Activated CD8-positive, alpha-beta memory T cell treated with anti-CD3 and anti-CD28 coated beads, Interleukin-2, amount 50 U/mL, for 1 hour (primary cell): ENCODE results near the gene CCNG1.
A peak's percentile ranks its signal among the peaks of the same experiment; 100 is the strongest.
"Not testable (repeated sequence)": the region's sequence is repeated elsewhere in the genome, so short reads cannot be mapped to it uniquely, and the experiment has no call there.

Source experiments
- DNase-seq: peaks from one replicate; pipeline ENCODE4 v3.0.0-alpha.2; 2020; ENCODE audit errors: extremely low read depth

The CCNG1 gene, protein sequence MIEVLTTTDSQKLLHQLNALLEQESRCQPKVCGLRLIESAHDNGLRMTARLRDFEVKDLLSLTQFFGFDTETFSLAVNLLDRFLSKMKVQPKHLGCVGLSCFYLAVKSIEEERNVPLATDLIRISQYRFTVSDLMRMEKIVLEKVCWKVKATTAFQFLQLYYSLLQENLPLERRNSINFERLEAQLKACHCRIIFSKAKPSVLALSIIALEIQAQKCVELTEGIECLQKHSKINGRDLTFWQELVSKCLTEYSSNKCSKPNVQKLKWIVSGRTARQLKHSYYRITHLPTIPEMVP

DNA sequence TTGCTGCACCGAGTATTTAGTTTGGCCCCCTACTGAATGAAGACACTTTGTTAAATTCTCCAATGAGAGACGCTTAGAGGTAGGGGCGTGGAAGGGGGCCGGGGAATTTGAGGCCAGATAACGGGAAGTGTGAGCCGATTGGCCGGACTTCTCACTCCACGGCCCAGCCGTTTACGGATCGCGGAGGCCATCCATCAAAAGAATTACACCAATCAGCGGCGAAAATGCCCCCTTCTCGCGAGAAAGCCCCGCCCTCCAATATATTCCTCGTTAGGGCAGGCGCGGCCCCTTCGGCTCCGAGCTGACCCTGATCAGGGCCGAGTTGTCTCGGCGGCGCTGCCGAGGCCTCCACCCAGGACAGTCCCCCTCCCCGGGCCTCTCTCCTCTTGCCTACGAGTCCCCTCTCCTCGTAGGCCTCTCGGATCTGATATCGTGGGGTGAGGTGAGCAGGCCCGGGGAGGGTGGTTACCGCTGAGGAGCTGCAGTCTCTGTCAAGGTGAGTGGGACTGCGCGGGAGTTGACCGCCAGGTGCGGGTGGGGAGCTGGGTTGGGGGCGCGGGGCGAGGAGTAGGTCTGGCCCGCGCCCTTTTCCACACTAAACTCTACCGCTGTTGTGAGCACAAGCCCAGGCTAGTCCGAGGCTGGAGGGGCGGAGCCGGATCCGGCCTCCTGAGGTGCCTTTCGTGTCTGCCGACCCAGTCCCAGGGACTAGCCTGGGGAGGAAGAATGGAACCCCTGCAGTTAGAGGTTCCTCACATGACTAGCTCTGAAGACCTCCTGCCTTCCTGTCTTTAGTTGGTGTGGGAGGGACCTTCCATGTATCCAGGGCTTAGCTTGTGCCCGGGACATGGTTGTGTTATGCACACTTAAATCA, at the start of gene CCNG1:
CCNG1 (plus strand) TSS at position 287 of the 874 bp plus-strand sequence. CDS start 1,662 bp downstream, outside the sequence.
- DNase-seq: peak; percentile 77

DNA sequence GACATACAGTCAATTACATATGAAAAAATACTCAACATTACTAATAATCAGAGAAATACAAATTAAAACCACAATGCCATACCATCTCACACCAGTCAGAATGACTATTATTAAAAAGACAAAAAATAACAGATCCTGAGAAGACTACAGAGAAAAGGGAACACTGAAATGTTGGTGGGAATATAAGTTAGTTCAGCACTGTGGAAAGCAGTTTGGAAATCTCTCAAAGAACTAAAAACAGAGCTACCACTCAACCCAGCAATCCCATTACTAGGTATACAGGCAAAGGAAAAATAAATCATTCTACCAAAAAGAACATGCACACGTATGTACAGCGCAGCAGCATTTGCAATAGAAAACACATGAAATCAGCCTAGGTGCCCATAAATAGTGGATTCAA, 41.6 kb upstream of the CCNG1 start:
- DNase-seq: no peak

DNA sequence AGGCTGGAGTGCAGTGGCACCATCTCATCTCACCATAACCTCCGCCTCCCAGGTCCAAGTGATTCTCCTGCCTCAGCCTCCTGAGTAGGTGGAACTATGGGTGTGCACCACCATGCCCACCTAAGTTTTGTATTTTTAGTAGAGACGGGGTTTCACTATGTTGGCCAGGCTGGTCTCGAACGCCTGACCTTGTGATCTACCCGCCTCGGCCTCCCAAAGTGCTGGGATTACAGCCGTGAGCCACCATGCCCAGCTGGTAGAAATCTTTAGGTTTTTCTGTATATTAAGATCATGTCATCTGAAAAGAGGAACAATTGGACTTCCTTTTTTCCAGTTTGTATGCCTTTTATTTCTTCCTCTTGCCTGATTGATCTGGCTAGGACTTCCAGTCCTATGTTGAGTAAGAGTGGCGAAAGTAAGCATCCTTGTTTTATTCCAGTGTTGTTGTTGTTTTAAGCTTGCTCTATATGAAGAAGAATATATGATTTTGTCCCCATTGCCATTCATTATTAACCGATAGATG, 40.5 kb upstream of the CCNG1 start:
- DNase-seq: not testable (repeated sequence)

DNA sequence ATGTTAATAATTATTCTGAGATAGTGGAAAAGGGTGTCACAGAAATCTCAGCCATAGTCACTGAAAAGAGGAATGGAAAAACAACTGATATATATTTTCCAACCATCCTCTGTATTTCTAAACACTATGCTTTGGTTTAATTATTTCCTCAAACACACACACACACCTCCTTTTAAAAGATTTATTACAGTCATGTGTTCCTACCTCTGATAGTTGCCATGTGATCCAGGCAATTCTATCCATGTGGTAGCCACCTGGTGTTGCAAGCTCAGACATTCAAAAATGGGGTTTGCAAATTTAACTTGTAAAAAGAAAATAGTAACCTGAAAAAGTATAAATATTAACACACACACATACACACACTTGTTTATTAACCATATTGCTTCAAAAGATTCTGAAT, 40.0 kb upstream of the CCNG1 start:
- DNase-seq: no peak

DNA sequence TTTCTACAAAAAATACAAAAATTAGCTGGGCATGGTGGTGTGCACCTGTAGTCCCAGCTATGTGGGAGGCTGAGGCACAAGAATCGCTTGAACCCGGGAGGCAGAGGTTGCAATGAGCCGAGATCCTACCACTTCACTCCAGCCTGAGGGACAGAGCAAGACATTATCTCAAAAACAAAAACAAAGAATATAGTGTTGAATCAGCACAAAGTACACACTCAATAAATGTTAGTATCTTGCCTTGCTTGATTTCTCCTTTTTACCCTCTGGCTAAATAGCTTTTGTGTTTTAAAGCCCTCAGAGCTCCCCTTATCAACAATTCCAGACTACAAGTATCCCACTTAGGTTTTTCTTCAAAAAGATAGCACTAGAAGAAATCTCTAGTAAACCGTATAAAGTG, 37.5 kb upstream of the CCNG1 start:
- DNase-seq: no peak

DNA sequence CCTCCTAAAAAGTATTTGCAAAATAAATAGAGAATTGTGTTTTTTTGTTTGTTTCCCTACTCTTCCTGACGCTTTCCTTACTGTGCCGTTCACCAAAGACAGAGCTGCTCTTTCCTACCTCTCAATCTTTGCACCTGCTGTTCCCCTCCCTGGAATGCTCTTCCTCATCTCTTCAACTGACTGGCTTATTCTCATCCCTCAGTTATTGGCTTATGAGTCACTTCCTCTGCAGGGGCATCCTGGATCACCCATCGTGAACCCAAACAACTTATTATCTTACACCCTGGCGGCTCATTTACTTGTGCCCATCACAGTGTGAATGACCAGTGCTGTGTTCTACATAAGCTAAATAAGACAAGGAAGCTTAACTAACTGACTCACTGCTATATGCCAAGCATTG, 36.1 kb upstream of the CCNG1 start:
- DNase-seq: no peak

DNA sequence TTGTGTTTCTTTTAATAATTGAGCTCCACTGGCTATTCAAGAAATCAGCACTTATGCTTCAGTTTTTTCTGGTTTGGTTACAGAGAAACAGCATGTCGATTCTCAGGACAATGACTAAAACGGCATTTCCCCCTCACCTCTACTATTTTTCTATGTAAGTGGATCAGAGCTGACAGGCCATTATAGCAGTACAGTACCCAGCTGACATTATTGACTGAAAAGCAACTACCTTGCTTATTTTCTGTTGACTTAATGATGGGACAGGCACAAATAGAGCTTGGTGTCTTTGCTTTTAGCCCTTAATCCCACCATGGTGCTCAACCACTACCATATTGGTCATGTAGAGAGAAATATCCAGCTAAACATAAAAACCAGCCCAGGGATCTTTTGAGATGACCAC, 35.4 kb upstream of the CCNG1 start:
- DNase-seq: no peak

DNA sequence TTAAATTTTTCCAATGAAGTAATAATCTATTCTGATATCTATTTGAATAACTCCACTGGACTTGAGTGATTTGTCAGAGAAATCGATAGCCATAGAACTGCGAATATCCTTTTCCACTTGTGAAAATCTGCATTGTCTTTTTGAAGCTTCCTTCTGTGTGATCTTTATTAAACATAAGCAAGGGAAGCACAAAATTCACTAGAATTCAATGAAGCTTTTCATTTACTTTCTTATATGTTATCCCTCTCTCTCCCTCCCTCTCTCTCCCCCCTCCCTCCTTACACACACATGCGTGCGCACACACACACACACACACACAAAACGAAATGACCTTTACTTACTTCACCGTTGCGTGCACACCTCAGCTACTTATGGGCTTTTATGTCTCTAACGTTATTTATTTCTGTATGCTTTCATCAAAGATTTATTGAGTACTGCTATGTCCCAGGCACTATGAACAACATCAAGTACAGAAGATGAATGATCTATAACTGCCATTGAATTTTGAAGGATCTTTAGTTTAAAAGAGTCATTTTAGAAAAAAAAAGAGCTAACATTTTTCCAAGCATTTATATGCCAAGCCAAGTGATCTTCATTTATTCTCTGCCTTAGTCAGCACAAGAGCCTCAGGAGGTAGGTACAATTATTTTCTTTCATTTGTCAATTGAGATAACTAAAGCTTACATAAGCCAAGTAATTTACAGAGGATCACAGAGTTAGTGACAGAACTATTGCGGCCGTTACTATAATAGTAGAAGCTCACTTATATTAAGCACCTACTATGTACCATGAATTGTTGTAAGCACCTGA, 32.8 kb upstream of the CCNG1 start:
- no peak for DNase-seq

DNA sequence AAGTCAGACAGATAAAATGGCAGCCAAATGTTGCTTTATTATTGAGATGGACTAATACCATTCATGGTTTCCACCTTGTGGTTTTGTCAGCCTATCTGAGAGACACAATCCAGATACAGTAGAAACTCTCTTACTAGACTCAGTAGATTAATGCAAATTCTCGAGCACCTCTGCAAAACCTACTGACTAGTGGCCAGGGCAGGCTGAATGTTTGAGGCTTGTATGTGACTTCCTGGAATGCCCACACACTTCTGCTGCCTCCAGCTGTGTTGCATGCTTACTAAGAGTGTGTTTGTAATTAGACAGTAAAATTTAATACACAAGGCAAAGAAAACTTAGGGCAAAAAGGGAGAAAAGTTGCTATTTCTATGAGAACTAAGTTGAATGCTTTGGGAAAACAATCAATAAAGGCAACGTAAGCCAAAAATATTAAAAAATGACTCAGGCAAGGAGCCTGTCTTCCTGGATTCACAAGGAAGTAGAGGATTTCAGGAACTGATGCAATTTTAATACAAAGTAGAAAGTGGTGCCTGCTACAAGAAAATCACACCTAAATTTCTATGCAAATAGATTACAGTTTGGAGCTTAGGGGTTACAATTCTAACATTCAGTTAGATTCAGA, 30.2 kb upstream of the CCNG1 start:
- no peak for DNase-seq

DNA sequence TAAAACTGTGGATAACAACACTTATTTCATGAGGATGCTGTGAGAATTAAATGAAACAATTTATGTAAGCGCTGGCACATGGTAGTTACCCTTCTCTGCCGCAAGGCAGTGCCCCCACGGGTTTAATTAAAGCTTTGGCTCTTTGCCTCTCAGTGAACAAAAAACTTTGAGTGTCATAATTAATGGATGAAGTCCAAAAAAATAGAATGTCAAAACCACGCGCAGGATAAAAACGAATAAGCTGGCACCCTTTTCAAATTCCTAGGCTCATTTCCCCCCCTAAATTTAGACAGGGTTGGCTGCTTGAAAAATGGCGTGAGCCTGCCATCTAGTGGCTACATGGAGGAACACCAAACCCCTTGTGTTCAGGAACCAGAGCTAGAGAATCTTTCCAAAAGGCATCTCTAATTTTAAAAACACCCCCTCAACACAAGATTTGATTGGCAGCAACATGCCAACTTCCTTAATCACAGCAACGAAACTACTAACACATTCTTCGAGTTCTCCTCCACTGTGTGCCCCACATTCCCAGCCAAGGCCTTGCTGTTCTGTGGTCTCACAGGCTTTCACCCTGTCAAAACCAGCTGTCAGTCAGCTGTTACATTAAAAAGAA, 29.0 kb upstream of the CCNG1 start:
- DNase-seq: peak; percentile 7

DNA sequence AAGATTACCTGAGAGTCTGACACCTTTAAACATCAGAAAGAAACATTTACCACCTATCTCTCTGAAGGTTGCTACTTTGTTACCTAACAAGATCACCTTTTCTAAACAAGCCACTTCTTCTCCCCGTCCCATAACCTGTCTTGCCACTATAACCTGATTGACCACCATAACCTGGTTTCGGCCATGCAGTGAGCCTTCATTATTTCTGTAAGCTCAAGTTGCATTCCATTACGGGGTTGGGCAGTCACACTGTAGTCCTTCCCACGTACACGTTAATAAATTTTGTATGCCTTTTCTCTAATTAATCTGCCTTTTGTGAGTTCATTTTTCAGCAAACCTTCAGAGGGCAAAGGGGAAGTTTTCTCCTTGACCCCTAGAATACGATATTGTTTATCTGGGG, 28.0 kb upstream of the CCNG1 start:
- no peak for DNase-seq

DNA sequence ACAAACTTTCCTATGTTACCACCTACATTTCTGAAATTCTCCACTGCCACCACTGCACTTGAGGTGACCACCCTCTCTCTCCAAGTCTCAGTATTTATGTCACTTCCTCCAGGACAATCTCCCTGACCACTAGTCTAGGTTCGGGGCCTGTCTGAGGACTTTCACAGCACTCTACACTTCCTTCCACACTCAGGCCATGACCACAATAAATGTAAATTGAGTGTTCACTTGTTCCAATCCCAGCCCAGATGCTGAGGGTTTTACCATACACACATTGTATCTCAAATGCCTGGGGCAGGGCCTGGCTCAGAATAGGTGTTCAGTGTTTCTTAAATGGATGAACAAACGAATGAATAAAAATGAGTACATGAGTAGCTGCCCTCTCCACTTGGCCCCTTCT, 26.9 kb upstream of the CCNG1 start:
- no peak for DNase-seq

DNA sequence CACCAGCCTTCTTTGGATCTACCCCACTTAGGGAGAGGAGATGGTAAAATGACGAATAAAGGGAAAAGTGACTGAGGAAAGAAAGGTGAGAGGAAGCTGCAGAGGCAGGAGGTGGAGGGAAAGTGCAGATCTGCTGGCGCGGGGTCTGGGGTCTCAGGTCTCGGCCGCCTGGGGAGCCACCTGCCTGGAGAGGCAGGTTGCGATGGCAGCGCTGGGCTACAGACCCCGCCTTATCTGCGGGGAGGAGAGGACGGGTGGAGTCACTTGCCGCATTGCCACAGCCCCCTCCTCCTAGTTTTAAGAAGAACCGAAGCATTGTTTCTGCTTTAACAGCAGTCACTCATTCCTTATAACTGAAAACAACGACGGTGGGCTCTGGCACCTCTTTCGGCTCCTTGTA, 21.7 kb upstream of the CCNG1 start:
- DNase-seq: not testable (repeated sequence)

DNA sequence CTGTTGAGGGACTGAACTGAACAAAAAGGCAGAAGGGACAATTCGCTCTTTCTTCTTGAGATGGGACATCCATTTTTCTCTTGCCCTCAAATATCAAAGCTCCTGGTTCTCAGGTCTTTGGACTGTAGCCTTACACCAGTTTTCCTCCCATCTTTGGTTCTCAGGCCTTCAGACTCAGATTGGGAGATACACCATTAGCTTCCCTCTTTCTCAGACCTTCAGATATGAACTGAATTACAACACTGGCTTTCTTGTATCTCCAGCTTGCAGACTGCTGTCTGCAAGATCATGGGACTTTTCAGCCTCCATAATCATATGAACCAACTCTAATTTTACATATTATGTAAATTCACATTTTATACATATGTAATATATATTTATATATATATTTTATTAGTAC, 12.6 kb upstream of the CCNG1 start:
- no peak for DNase-seq

DNA sequence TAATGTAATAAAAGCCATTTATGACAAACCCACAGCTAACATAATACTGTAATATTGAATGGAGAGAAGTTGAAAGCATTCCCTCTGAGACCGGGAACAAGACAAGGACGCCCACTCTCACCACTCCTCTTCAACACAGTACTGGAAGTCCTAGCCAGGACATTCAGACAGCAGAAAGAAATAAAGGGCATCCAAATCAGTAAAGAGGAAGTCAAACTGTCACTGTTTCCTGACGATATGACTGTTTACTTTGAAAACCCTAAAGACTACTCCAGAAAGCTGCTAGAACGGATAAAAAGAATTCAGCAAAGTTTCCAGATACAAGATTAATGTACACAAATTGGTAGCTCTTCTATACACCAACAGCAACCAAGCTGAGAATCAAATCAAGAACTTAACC, 11.3 kb upstream of the CCNG1 start:
- not testable (repeated sequence) for DNase-seq

DNA sequence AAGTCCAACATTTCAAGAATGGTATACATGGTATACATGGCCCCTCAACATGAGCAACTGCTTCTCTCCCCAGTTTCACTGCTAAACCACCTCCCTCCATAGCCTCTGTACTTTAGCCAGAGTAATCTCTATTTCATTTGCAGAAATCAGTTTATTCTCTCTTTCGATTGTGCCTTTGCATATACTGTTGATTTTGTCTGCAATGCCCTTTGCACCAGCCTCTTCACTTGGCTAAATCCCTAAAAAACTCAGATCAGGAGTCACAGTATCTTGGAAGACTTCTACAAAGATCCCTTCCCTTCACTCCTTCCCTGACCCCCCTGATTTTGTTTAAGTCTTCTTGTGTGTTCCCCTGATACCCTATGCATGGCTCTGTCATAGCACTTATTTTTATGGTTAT, 4.9 kb upstream of the CCNG1 start:
- no peak for DNase-seq

DNA sequence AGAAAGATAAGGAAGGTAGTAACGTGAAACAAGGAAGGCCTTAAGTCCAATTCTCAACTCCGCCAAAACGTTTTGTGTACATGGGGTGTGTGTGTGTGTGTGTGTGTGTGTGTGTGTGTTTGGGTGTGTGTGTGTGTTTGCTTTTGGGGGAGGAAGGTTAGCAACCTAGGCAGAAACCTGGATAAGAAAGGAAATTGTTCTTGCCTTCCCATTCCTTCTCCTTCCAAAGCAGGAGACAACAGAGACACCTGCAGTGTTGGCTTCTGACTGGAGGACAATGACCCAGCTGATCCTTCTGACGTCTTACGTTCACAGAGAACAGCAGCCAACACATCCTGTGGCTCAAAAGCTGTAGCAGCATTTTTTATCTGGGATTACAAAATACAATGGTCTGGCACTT, 4.1 kb upstream of the CCNG1 start:
- DNase-seq: no peak

DNA sequence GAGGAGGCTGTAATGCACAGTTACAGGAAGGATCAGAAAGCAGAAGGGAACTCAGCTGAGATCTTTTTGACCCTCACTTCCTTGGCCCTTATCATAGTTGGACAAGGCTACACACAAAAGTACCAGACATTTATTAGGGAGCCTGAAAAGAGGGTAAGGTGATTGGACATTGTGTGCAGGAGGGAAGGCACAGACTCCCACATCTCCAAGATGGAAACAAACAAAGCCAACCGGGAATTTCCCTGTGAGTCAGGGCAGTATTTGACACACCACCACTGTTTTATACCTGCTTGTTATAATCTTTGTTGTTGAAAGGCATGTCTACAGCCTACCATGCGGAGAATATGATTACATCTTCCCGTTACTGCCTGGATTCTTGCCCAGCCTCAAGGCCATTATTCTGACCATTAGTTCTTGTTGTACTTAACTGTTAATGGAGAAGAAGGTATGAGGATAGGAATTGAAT, 3.0 kb upstream of the CCNG1 start:
- DNase-seq: no peak

DNA sequence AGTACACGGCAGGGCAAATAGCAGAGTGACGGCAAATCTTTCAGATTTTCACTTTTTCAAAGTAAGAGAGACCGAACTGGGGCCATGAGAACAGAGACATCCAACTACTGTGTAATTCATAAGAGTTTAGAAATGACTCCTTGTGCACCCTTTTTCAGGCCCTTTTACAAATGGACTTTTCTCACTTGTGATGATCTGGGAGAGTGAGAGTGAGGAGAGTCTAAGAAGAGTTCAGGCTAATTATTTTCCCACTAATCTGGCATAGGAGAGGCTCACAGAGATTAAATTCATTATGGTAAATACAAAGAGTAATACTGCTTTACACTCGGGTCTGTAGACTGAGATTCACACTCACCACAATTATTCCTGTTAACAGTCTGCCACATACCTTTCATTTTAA, 880 bp upstream of the CCNG1 start:
- no peak for DNase-seq

DNA sequence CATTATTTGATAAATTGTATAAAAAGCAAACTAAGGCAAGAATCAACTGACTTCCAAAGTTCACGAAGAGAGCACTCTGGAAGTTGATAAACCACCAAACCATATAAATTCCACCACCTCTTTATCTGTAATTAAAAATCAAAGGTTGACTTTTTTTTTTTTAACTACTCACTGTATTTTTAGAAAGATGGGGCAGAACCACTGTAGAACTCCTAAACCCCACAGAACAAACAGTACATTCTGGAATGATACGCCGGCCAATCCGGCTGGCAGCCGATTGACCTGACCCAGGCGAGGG, 435 bp upstream of the CCNG1 start:
- no peak for DNase-seq

DNA sequence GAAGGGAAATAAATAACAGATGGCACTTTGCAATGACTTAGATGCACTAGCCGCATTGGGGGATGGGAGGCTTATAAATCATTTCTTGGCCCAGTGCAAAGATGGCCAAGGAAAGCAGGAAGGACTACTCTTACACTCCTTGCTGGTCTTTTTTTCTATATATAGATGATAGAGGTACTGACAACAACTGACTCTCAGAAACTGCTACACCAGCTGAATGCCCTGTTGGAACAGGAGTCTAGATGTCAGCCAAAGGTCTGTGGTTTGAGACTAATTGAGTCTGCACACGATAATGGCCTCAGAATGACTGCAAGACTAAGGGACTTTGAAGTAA, 1.7 kb downstream of the CCNG1 start:
- DNase-seq: no peak

DNA sequence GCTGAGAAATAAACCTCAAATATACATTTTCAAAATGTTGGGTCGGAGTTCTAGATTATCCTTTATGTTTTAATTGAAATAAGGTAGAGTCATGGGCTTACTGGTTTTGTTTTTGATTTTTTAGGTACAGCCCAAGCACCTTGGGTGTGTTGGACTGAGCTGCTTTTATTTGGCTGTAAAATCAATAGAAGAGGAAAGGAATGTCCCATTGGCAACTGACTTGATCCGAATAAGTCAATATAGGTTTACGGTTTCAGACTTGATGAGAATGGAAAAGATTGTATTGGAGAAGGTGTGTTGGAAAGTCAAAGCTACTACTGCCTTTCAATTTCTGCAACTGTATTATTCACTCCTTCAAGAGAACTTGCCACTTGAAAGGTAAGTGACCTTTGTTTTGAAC, 3.6 kb downstream of the CCNG1 start:
- no peak for DNase-seq
